Measurements from ENCODE around the gene ZGLP1.

Gene ZGLP1

DNA sequence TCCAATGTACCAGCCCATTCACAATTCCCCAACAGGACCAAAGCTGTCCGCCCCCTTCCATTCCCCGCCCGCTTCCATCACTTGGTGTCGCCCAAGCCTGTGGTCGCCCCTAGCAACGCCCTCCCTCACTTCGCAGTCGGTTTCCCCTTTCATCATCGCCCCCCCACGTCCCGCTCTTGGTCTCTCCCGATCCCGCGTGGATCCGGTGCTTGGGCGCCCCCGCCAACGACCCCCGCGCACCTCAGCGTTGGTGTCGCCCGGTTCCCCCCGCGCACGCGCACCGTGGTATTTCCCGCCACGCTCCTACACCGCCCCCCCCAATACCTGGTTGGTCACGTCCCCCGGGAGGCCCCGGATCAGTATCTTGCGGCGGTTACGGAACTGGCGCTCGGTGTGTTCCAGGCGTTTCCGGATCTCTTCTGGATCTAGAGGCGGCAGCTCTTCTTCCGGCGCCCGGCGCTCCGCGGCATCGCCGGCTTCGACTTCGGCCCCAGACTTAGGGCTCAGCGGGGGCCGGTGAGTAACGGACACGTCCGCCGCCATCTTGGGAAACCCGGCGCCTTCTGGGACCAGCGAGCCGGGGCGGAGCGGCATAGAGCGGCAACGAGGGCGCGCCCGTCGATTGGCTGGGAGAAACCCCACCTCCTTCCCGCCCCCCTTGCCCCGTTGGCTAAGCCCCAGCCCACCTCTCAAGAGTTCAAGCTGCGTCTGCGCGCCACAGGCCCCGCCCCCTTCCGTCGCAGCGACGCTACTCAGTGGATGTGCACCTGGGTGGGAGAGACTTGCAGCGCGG lies 23.5 kb upstream of the ZGLP1 start, which contains the start of gene RAVER1:
Gene RAVER1 (minus strand): TSS at position 565 of the 793 bp plus-strand sequence. CDS start 22 bp downstream, at position 543.
- peak within 1 kb of the TSS; percentile 77 for H3K27ac ChIP-seq
- no peak for TF ChIP-seq CTCF (conservative IDR thresholded peaks at IDR 0.05)

DNA sequence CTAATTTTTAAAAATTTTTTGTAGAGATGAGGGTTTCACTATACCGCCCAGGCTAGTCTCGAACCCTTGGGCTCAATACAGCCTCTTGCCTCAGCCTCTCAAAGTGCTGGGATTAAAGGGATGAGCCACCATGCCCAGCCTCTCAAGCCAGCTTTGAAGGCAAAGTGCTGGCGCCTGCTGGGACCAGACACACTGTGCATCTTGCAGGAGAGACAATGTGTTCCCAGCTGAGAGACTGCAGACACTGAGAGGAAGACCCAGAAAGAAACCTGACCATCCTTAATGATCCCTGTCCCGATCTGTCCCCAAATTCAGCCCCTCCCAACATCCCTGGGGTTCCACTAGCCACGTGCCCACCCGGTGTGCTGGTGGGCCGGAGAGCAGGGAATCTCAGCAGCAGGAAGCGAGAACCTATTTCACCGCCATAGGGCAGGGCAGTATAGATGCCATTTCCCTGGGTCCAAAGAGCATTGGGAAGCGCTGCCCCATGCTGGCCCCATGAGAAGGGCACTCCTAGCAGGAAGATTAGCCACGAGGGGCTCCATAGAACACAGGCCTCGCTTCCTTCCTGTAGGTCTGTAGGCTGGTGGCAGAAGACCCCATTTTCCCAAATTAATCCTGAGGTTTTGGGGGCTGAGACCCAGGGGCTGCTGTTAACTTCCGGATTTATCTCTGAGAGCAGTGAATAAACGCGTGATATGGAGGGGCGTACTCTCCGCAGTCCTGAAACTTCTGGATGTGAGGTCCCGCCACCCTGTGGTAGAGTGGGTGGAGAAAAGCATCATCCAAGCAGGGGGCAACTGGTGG lies 22.7 kb upstream of the ZGLP1 start:
- TF ChIP-seq CTCF (conservative IDR thresholded peaks at IDR 0.05), result no peak
- peak overlapping the region; percentile 77 for H3K27ac ChIP-seq

DNA sequence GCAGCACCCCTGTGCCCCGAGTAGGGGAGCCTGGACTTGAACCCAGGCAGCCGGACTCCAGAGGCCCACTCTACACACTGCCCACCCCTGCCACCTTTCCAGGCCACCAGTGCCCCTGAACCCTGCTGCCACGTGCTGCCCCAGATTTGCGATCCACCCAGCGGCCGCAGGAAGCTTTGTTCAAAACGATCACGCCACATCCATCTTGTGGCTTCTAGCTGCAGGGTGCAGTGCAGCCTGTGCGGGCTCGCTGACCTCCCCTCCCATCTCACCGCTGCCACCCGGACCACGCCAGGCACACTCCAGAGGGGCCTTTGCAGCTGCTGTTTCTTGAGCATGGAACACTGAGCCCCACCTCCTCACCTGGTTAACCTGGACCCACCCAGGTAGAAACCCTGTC lies 19.9 kb upstream of the ZGLP1 start:
- no peak overlapping the region for H3K27ac ChIP-seq
- no peak for TF ChIP-seq CTCF (conservative IDR thresholded peaks at IDR 0.05)

- no peak for TF ChIP-seq CTCF (conservative IDR thresholded peaks at IDR 0.05)
- H3K27ac ChIP-seq, result no peak overlapping the region
Observed at GRCh38 chr19:10328558-10329429, 19.2 kb upstream of the ZGLP1 start.

DNA sequence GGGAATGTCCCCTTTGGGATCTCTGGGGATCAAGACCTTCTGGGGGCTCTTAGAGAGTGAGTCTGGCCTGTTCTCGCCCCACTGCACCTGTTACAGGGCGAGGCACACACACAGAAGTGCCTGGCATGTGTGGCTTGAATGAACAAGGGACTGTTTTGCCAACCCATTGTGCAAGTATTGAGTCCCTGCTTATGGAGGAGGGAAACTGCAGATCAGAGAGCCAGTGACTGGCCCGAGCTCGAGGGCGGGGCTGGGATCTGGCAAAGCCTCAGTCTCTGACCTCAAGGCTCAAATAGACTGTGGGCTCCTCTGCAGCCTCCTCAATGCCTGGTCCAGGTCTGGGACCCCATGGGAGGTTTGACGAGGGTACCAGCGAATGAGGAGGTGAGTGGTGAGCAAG lies 18.2 kb upstream of the ZGLP1 start:
- H3K27ac ChIP-seq, result no peak overlapping the region
- no peak for TF ChIP-seq CTCF (conservative IDR thresholded peaks at IDR 0.05)

- no peak for TF ChIP-seq CTCF (conservative IDR thresholded peaks at IDR 0.05)
Observed at GRCh38 chr19:10325732-10326131, 16.1 kb upstream of the ZGLP1 start.

More at GRCh38 chr19:10325732-10326131, 16.1 kb upstream of the ZGLP1 start:
- no peak overlapping the region for H3K27ac ChIP-seq

All from VCaP (cell line).